HG03354 (cell line): ENCODE results near the gene NCAM2.

Experiments used
- ATAC-seq: cut with Tn5 transposase; IDR thresholded peaks from one replicate; pipeline ENCODE4 v1.9.1; 2021; ENCODE audit warnings: mild to moderate bottlenecking; ENCODE audit not compliant: unreplicated experiment, poor library complexity, severe bottlenecking

The NCAM2 gene

DNA sequence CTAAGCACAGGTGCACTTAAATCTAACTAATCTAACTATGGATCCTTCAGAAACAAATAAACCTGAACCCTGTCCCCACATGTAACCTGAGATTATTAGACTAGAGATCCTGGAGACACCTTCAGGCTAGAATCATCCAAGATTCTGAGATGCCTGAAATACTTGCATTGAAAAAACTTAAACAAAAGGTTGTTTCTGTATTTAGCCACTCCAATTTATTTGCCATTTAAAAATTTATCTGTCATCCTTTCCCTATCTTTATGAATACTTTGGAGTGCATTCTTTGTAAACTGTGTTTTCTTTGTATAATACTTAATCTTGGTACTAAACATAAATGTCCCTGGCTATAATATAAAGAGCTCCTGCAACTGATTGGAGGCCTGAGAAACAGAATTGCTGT, 270.7 kb downstream of the NCAM2 start:
- ATAC-seq: no peak

DNA sequence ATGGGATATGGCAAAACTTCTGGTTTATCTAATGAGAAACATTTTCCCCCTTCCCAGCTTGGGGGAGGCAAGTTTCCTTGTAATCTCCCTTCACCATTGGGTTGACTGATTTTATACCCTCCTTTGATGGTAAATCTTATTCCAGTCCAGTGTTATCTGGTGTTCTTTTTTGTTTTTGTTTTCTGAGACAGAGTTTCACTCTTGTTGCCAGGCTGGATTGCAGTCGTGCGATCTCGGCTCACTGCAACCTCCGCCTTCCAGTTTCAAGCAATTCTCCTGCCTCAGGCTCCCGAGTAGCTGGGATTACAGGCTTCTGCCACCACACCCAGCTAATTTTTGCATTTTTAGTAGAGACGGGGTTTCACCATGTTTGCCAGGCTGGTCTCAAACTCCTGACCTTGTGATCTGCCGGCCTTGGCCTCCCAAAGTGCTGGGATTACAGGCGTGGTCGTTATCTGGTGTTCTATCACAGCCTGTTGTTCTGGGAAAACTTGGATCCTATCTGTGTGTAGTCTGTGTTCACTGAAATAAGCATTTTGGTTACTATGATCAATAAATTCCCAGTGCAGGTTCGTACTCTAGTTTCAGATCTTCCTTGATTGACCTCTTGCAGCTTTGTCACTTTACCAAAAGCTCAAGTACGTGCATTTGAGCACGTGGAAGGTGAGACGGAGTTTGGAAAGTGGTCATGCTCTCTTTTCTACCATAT, 281.1 kb downstream of the NCAM2 start:
- no peak for ATAC-seq

DNA sequence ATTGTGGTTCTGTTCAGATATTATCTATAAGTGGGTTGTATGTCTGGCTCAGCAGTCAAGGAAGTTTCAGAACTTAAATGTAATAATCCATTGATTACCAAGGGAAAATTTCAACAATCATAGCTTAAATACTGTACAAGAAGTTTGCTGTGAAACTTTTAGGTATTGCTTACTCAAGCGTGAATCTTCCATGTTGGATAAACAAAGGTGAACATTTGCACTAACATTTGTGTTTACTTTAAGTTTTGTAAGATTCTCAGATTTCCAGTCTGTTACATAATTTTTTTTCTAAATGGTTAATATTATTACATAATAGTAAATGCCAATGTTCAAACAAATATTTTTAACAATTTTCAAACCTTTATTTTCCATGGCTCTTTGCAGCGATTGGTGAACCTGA, 285.6 kb downstream of the NCAM2 start:
- ATAC-seq: no peak

DNA sequence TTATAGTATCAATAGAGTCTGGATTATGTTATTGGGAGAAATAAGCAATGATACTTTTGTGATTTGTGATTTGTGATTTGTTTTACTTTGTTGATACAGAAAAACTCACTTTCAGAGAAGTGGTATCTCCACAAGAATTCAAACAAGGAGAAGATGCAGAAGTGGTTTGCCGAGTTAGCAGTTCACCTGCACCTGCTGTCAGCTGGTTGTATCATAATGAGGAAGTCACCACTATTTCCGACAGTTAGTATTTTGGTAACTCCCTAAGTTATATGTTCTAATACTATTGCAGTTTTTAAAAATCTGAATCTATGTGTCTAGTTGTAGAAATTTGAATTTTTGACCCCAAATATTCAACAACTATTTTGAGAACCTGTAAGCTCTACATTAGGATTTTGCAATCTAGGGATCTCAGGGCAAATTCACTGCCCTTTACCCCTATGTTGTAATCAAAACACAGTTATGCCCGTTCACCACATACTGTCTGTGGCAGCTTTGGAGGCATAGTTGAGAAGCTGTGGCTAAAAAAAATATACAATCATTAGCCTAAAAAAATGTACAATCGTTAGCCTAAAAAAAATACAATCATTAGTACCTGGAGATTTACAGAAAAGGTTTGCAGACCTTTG, 288.1 kb downstream of the NCAM2 start:
- ATAC-seq: no peak

DNA sequence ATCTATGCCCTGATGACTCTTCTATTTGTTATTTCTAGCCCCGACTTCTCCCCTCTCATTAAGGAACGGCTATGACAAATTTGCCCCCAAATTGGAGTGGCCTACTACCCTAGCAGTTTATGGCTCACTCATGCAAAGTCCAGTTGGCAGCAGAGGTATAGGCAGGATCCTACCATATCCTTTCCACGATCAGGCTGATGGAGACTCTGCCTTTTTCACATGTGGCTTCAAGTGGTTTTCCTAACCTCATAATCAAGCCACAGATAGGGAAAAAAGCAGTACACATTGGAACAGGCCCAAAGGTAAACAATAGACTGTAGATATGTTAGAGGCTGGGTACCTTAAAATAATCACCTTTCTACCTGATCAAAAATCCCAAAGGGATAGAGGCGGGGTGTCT, 292.5 kb downstream of the NCAM2 start:
- no peak for ATAC-seq

DNA sequence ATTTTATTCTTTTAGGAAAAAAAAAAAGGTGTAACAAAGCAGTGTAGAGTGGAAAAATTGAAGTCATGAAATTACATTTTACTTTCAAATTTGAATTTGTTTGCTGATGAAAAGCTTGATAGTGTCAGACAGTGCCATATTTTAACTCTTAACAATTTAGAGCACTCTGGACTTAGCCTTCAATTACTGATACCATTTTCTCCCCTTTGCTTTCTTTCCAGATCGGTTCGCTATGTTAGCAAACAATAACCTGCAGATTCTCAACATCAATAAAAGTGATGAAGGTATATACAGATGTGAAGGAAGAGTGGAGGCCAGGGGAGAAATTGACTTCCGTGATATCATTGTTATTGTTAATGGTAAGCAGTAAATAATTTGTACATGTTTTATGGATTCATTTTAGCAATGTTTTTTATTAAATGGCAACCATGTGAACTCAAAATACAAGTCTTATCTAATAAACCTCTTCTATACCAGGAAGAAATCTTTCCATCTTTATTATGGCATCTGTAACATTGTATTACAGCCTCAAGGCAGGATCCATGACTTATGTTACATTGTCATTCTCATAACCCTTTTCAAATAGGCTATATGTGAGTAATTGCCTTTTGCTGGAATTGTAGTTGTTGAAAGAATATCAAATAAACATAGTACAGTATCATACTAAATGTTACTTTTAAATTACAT, 293.8 kb downstream of the NCAM2 start:
- no peak for ATAC-seq

GRCh38 chr21:21295303-21295702, 297.1 kb downstream of the NCAM2 start:
- ATAC-seq: no peak

DNA sequence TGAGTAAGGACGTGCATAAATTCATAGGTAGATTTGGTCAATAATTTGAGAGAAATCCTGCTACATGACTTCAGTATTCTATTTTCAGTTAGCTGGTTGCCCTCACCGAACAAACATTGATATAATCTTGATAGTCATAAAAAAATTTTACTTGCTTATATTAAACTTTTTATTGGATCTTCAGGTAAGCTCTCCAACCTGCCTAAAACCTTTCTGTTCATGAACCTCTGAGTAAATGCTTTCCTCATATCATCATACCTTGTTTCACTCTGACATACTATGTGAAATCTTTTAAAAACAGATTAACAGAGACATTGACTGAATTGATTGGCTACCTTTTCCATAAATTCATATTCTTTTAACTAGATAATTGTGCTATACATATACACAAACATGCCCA, 299.0 kb downstream of the NCAM2 start:
- ATAC-seq: no peak

- no peak for ATAC-seq
These were observed 302.8 kb downstream of the NCAM2 start for GRCh38 chr21:21301013-21301412.

DNA sequence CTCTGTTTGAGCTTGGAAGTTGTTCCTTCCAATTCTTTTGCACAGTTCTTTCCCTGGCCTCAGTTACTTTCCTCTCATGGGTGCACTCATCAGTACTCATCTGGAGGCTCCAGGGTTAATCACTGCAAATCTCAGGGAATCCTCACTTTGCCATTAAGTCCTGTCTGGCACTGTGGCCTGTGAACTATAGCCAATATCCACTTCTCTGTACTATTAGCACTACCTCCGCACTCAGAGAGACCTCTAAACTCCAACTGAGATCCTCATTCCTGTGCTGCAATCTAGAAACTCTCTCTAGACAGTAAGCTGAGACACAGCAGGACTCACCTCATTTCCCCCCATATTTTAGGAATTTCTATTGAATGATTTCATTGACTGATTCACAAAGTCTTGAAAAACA, 311.3 kb downstream of the NCAM2 start:
- no peak for ATAC-seq

GRCh38 chr21:21324297-21324696, 326.1 kb downstream of the NCAM2 start:
- no peak for ATAC-seq

GRCh38 chr21:21332492-21332891, 334.3 kb downstream of the NCAM2 start:
- no peak for ATAC-seq

DNA sequence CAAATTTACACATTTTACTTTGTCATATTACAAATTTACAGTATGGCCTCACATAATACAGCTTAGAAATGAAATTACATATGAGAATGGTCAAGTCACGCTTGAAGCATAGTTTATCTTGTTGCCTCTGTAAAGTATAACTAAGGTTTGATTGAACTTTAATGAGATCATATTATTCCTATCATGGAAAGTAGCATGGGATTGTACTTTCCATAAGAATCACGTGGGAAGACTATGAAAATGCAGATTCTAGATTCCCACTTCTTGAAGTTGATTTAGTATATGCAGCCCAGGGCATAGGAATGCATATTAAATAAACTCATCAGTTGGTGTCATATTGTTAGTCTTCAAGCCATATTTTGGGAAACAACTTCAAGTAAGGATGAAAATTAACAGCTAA, 342.8 kb downstream of the NCAM2 start:
- no peak for ATAC-seq

- ATAC-seq: no peak
These were observed 347.1 kb downstream of the NCAM2 start for GRCh38 chr21:21345296-21345695.

- no peak for ATAC-seq
These were observed 347.7 kb downstream of the NCAM2 start for GRCh38 chr21:21345872-21346271.

GRCh38 chr21:21366277-21366676, 368.1 kb downstream of the NCAM2 start:
- no peak for ATAC-seq

GRCh38 chr21:21367583-21367982, 369.4 kb downstream of the NCAM2 start:
- ATAC-seq: no peak

DNA sequence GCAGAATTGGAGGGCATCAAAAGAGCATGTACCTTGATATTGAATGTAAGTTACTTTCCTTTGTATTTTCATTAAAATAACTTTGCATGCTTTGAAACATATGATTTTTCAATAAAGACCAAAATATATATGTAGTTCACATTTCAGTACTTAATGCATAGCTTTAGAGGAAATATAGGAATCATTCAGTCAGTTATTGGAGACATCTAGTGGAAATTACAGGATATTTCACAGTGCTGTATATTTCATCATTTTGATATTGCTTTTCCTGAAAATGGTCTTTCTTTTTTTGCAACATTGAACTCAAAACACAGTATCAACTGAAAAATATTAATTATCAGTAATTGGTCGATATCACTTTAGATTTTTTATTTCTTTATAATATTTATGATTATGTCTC, 375.8 kb downstream of the NCAM2 start:
- no peak for ATAC-seq

- ATAC-seq: no peak
These were observed 384.9 kb downstream of the NCAM2 start for GRCh38 chr21:21383126-21383525.

DNA sequence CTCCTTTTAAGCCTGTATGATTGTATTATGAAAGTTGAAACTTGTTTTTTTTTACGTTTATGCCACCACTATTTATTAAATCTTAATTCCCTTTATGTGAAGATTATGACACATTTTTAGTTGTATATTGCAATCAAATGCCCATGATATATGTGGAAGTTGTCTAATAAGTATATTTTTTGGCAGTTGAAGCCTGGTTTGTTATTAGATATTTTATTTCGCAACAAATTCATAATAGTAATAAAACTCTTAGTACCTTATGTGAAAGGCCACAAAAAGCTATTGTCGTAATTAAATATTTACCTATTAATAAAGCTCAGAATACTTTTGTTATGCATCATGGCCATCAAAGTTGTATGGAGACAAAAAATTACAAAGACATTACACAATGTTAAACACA, 386.8 kb downstream of the NCAM2 start:
- no peak for ATAC-seq

GRCh38 chr21:21385404-21385803, 387.2 kb downstream of the NCAM2 start:
- no peak for ATAC-seq
